Dendritic cell treated with granulocyte-macrophage colony-stimulating factor and Interleukin-4, amounts not matched to agents 40 ng/mL and 50 ng/mL, for 4 days (primary cell): ENCODE data around the gene SBNO2.

Experiments used
- H3K27ac Mint-ChIP-seq: one replicate; pipeline ENCODE4 v1.8.0; 2022; ENCODE audit warnings: mild to moderate bottlenecking, mixed read lengths
- H3K27me3 Mint-ChIP-seq: one replicate; pipeline ENCODE4 v1.8.0; 2022; ENCODE audit warnings: mild to moderate bottlenecking, mixed read lengths
- H3K36me3 Mint-ChIP-seq: one replicate; pipeline ENCODE4 v1.8.0; 2022; ENCODE audit warnings: low read depth, mixed read lengths
- H3K4me1 Mint-ChIP-seq: one replicate; pipeline ENCODE4 v1.8.0; 2022; ENCODE audit warnings: low read depth, mixed read lengths
- H3K4me3 Mint-ChIP-seq: one replicate; pipeline ENCODE4 v1.8.0; 2022; ENCODE audit warnings: mild to moderate bottlenecking, moderate library complexity, mixed read lengths
- H3K9me3 Mint-ChIP-seq: one replicate; pipeline ENCODE4 v1.8.0; 2022; ENCODE audit warnings: mixed read lengths
- intact Hi-C: fragments of 100-400 bp; cut with micrococcal nuclease; formaldehyde crosslinking; loops from one replicate; pipeline ENCODE4 v1.15.0; 2022

Gene SBNO2

DNA sequence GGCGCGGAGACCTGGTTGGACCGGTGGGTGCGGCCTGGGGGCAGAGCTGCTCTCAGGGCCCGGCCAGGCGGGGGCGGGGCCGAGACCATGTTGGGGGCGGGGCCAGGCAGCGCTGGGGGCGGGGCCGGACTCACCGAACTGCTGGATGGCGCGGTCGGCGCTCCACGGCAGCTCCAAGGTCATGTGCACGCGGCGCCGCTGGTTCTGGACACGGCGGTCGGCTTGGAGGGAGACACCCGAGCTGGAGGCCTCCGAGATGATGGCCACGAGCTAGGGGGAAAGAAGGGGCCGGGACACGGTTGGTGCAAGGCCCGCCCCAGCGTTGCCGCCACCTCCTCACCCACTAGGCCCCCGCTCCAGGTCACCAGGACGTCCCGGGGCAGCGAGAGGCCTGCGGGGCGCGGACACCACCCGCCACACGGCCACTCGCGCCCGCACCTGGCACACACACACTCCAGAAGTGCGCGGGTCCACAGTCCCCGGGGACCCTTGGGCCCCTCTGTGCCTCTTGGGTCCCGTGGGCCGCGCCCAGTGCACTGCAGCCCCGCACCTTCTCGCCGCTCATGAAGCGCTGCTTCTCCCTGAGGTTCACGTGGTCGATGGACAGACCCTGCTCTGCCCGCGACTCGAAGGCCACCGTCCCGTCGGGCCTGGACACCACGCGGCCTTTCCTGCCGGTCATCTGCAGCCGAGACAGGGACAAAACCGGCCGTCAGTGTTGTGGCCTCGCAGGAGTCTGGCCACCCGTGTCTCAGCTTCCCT, 61.6 kb downstream of the SBNO2 start:
- Mint-ChIP-seq H3K27me3 (no peaks in the 10 kb centered on the region), H3K36me3 (peaks cover 95% of the 10 kb centered on the region), H3K9me3 (no peaks in the 10 kb centered on the region), H3K27ac (peak overlapping the region; percentile 67), H3K4me3 (no peak overlapping the region), H3K4me1 (peaks cover 33% of the 10 kb centered on the region)
- intact Hi-C loops, result loop anchor here (5.0 kb wide), 1 partner anchor 80 kb away; no protein-coding TSS in a partner anchor

DNA sequence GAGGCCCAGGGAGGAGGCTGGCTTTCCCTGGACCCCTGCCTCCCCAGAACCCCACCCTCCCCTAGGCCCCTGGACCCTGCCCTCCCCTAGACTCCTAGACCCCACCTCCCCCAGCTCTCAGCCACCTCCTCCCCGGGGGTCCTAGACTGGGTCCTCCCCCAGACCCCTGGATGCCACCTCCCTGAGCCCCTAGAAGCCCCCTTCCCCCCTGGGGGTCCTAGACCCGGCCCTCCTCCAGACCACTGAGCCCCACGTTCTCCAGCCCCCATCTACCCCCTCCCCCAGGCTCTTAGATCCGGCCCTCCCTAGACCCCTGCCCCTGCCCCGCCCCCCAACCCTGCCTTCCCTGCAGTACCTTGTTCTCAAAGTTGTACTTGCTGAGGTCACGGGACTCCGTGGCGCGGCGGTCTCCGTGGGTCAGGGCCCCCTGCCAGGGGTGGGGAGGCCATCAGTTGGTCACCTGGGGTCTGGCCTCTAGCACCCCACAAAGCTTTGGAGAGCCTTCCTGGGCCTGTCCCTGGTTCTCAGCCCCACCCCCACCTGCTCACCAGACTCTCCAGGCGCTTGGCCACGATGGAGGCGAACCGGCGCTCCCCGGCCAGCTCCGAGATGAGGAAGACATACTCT, 62.3 kb downstream of the SBNO2 start:
- Mint-ChIP-seq H3K27me3 (no peaks in the 10 kb centered on the region), H3K9me3 (no peaks in the 10 kb centered on the region), H3K27ac (no peak overlapping the region), H3K36me3 (peaks cover 95% of the 10 kb centered on the region), H3K4me3 (no peak overlapping the region), H3K4me1 (peaks cover 36% of the 10 kb centered on the region)
- intact Hi-C loops, result loop anchor here (5.0 kb wide), 1 partner anchor 81 kb away; no protein-coding TSS in a partner anchor

DNA sequence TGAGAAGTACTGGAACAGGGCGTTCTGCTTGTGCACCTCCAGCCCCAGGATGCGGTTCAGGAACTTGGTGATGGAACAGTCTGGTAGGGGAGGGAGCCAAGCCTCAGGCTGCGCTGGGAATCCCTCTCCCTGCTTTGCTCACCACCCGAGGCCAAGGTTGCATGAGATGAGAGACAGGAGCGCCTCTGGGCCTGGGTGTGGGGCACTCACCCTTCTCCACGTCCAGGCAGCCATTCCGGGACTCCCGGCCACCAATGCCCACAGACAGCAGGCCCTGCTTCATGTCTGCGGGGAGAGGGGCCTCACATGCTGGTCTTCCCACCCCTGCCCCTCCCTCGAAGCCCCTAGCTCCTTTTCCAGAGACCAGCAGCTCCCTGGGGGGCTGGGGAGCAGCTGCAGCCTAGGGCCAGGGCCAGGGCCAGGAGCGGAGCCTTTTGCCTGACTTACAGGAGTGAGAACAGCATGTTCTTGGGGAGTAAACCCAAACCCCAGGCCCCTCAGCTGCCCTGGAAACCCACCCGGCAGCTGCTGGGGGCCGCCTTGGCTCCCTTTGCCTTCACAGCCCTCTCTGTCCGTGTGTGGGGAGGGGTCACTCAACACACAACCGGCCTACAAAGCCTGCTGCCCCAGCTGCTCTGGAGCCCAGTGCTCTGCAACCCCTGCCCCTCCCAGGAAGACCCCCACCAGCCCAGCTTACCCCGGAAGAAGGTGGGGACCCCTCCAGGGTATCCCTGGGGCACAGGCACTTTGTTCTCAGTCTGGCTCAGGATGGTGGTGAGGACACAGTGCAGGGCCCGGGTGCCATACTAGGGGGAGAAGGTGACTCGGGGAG, 63.0 kb downstream of the SBNO2 start:
- Mint-ChIP-seq H3K9me3 (no peaks in the 10 kb centered on the region), H3K4me1 (peaks cover 42% of the 10 kb centered on the region), H3K27me3 (no peaks in the 10 kb centered on the region), H3K27ac (no peak overlapping the region), H3K36me3 (peaks cover 95% of the 10 kb centered on the region), H3K4me3 (no peak overlapping the region)
- intact Hi-C loops, result loop anchor here (5.0 kb wide), 1 partner anchor 81 kb away; no protein-coding TSS in a partner anchor

DNA sequence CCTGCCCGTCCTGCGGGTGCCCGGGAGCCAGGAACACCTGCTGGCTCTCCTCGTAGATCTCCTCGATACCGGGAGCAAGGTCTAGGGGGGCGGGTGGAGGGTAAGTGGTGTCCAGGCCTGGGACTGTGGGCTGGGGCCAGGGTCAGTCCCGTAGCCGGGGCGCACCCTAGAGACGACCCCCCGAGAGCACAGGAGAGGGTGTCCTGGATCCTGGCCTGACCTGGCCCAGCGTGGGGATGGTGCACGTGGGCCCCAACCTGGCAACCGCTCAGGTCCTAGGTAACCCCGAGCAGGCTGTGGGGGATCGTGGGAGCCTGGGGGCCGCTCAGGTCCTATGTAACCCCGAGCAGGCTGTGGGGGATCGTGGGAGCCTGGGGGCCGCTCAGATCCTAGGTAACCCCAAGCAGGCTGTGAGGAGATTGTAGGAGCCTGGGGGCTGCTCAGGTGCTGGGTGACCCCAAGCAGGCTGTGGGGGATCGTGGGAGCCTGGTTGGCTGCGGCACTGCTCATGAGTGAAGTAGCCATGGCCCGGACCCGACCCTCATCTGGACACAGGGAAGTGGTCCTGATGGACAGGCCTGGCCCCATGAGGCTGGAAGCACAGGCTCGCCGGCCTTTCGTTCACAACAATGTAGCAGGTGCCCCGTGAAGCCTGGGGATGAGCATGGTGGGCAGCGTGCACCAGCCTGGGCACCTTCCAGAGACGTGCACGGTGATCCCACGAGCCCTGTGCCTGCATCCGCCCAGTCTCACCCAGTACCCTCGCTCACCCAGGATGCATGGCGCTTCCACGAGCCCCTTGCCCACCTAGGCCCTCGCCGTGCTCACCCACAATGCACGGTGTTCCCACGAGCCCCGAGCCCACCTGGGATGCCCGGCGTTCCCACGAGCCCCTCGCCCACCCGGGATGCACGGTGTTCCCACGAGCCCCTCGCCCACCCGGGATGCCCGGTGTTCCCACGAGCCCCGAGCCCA, 64.1 kb downstream of the SBNO2 start:
- no peak overlapping the region for H3K27ac Mint-ChIP-seq
- H3K4me1 Mint-ChIP-seq, result peaks cover 43% of the 10 kb centered on the region
- H3K4me3 Mint-ChIP-seq, result no peak overlapping the region
- no peaks in the 10 kb centered on the region for H3K27me3 Mint-ChIP-seq
- intact Hi-C loops, result loop anchor here (5.0 kb wide), 1 partner anchor 82 kb away; no protein-coding TSS in a partner anchor
- H3K36me3 Mint-ChIP-seq, result peaks cover 95% of the 10 kb centered on the region
- no peaks in the 10 kb centered on the region for H3K9me3 Mint-ChIP-seq

DNA sequence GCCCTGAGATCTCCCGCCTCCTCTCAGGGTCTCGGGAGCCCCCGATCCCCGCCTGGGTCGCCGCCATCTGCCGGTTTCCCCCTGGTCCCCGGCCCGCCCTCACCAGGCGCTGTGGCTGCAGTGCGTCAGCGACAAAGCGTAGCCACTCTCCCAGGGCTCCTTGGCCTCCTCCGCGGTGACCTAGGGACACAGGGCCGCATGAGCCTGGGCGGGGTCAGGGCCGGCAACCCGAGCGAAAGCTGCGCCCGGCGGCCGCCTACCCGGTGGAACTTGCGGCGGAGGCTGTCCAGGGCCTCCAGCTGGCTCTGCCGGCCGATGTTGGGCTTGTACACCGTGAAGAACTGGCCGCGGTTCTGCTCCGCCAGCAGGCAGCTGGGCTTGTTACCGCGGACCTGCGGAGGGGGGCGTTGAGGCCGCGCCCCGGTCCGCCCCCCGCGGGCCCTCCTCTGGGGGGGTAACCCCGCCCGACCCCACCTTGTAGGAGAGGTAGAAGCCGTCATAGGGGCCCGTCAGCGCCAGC, 65.0 kb downstream of the SBNO2 start:
- peaks cover 39% of the 10 kb centered on the region for H3K4me1 Mint-ChIP-seq
- peaks cover 89% of the 10 kb centered on the region for H3K36me3 Mint-ChIP-seq
- H3K9me3 Mint-ChIP-seq, result no peaks in the 10 kb centered on the region
- no peak overlapping the region for H3K27ac Mint-ChIP-seq
- H3K4me3 Mint-ChIP-seq, result no peak overlapping the region
- intact Hi-C loops, result no loop called here
- no peaks in the 10 kb centered on the region for H3K27me3 Mint-ChIP-seq

DNA sequence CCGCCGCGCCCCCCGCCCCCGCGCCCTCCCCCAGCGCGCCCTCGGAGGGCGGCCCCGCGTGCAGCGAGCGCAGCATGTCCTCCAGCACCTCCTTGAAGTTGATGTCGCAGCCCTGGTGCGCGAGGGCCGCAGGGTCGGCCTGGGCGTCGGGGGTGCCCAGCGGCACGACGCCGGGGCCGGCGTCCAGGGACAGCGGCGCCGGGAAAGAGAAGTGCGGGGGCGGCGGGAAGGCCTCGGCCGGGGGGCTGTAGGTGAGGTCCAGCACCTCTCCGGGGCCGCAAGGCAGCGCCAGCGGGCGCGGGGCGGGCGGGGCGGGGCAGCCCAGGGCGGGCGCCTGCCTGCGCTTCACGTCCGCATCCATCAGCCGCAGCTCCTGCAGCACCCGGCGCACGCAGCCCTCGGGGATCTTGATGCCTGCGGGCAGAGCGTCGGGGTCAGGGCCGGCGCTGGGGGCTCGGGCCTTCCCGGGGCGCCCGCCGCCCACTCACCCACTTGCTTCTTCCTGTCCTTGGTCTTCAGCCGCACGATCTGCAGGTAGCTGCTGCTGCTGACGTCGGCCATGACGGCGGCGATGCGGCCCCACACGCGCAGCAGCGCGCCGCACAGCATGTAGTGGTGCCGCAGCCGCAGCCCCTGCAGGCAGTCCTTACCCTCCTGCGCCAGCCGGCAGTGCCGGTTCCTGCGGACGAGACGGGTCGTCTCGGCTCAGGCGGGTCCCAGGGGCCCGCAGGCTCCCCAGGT, 65.6 kb downstream of the SBNO2 start:
- Mint-ChIP-seq H3K27ac (no peak overlapping the region), H3K27me3 (no peaks in the 10 kb centered on the region)
- intact Hi-C loops, result no loop called here

DNA sequence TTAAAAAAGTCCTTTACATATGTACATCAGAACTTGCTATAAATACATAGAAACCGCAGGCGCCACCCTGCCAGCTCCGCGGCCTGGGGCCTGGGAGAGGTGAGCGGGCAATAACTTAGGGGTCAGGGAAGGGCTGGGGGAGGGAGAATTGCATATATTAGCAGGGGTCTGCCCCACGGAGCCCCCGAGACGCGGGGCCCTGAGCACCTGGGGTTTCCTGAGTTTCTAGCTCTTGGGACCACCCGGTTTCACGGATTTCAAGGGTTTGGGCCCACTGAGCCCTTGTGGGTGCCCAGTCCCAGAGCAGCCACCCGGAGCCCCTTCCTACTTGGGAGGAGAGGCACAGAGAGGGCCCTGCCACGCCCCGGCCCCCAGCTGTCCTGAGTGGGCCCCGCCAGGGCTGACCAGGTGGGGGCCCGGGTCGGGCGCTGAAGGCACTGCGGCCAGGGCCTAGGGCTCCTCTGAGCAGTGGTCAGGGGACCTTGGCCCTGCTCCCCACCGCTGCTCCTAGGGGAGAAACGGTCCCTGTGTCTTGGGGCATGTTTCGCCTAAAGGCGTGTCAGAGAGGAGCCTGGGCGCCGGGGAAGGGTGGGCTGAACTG, 66.3 kb downstream of the SBNO2 start:
- Mint-ChIP-seq H3K27ac (peak overlapping the region; percentile 93), H3K36me3 (peaks cover 76% of the 10 kb centered on the region), H3K27me3 (no peaks in the 10 kb centered on the region), H3K4me1 (peaks cover 33% of the 10 kb centered on the region), H3K4me3 (no peak overlapping the region), H3K9me3 (no peaks in the 10 kb centered on the region)
- intact Hi-C loops, result no loop called here

More for the DNA sequence above, 65.6 kb downstream of the SBNO2 start:
- H3K36me3 Mint-ChIP-seq, result peaks cover 83% of the 10 kb centered on the region
- H3K9me3 Mint-ChIP-seq, result no peaks in the 10 kb centered on the region
- H3K4me3 Mint-ChIP-seq, result no peak overlapping the region
- peaks cover 33% of the 10 kb centered on the region for H3K4me1 Mint-ChIP-seq

DNA sequence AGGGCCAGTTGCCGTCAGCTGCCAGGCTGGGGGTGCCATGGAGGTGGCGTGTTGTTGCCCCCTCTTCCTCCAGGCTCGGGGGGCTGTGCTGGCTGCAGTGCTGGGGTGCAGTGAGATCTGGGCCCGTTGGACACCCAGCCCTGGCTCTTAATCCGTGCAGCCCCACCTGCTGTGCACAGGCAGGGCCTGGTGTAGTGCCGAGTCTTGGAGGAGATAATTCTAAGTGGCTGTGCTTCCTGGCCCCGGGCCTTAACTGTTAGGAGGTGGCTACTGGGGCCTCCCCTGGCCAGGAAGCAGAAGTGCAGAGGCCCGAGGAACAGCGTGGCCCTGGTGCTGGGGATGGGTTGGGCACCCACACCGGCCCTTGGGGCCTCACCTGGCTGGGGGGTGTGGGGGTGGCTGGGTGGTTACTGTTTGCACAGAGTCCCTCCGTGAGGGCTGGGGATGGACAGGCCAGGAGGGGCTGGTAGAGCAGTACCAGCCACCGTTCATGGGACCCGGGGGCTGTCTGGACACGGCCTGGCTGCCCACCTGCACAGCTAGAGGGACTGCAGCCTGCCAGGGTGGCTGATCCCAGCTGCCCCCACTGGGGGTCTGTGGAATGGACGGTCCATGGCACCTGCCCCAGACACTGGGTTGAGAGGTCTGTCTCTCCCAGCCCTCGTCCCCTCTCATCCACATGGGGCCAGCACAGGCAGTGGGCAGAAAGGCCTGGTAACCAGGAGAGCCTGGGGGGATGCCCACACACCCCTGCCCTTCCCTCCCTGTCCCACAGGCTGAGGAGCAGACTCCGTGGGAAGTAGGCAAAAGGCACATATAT, 67.0 kb downstream of the SBNO2 start:
- H3K27me3 Mint-ChIP-seq, result no peaks in the 10 kb centered on the region
- no peaks in the 10 kb centered on the region for H3K9me3 Mint-ChIP-seq
- H3K4me1 Mint-ChIP-seq, result peaks cover 34% of the 10 kb centered on the region
- H3K36me3 Mint-ChIP-seq, result peaks cover 69% of the 10 kb centered on the region
- H3K4me3 Mint-ChIP-seq, result peak overlapping the region; percentile 17
- intact Hi-C loops, result no loop called here
- peak overlapping the region; percentile 93 for H3K27ac Mint-ChIP-seq

DNA sequence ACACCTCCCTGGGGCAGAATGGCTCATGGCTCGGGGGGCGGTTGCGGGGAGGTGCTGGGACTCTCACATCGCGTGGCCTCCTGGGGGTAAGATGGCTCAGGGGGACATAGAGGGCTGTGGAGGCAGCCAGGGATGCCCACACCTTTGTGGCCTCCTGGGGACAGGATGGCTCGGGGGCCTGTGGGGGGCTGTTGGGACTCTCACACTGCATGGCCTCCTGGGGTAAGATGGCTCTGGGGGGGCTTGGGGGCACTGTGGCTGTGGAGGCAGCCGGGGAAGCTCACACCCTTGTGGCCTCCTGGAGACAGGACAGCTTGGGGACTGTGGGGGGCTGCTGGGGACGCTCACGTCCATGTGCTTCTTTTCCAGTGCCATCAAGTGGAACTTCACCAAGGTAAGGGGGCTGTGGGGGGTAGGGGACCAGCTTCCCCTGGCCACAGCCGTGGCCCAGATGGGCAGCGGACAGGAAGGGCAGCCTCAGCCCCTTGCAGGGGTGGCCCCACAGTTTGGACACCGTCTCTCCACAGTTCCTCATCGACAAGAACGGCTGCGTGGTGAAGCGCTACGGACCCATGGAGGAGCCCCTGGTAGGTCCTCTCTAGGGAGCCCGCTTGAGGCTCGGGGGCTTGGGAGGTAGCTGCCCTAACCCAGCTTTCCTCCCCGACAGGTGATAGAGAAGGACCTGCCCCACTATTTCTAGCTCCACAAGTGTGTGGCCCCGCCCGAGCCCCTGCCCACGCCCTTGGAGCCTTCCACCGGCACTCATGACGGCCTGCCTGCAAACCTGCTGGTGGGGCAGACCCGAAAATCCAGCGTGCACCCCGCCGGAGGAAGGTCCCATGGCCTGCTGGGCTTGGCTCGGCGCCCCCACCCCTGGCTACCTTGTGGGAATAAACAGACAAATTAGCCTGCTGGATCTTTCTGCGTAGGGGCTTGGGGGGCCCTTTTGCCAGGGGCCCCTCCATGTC, 67.9 kb downstream of the SBNO2 start:
- Mint-ChIP-seq H3K27me3 (no peaks in the 10 kb centered on the region), H3K36me3 (peaks cover 60% of the 10 kb centered on the region), H3K4me1 (peaks cover 42% of the 10 kb centered on the region), H3K4me3 (peak overlapping the region; percentile 80), H3K9me3 (no peaks in the 10 kb centered on the region), H3K27ac (peak overlapping the region; percentile 93)
- intact Hi-C loops, result no loop called here

DNA sequence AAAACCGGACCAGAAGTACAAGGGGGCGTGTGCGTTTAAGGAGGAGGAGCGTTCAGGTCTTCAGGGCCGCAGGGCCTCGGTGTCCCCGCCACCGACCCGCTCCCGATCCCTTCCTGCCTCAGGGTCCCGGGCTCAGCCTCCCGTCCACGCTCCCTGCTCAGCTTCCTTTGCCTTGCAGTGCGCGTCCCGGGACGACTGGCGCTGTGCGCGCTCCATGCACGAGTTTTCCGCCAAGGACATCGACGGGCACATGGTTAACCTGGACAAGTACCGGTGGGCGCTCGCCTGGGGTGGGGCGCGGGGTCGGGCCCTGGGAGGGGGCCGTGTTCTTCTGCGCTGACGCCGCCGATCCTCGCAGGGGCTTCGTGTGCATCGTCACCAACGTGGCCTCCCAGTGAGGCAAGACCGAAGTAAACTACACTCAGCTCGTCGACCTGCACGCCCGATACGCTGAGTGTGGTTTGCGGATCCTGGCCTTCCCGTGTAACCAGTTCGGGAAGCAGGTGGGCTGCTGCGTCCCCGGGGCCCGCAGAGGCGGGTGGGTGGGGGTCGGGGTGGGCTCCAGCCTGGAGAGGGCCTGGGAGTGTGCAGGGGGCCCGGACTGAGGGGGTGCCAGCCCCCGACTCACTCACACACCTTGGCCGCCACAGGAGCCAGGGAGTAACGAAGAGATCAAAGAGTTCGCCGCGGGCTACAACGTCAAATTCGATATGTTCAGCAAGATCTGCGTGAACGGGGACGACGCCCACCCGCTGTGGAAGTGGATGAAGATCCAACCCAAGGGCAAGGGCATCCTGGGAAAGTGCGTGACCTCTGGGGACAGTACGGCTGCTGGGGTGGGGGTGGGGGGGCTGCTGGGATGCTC, 68.8 kb downstream of the SBNO2 start:
- peaks cover 46% of the 10 kb centered on the region for H3K4me1 Mint-ChIP-seq
- H3K9me3 Mint-ChIP-seq, result no peaks in the 10 kb centered on the region
- H3K4me3 Mint-ChIP-seq, result peak overlapping the region; percentile 80
- intact Hi-C loops, result no loop called here
- peak overlapping the region; percentile 93 for H3K27ac Mint-ChIP-seq
- peaks cover 50% of the 10 kb centered on the region for H3K36me3 Mint-ChIP-seq
- no peaks in the 10 kb centered on the region for H3K27me3 Mint-ChIP-seq
